HepG2 (cell line): ENCODE results near the gene AMN. TPM values are rescaled to one million over a fixed set of nuclear protein-coding genes. Genes with fewer than 3 reads are reported as not detected.

ENCODE experiments used
- ATAC-seq: fragments of 200-7000 bp; cut with Tn5 transposase; 3 replicates; pipeline ENCODE4 v1.9.1; 2020; ENCODE audit warnings: mild to moderate bottlenecking, moderate library complexity
- BruUV-seq: library from RNA; stranded (reverse); fragments of 400-500 nt; replicated peaks from 2 replicates; lab custom pipeline; 2021; lab: Mats Ljungman, UMichigan
- CTCF ChIA-PET: fragments of 300-600 bp; formaldehyde crosslinking; extraction: SDS; loops from one replicate; lab custom pipeline; 2021; ENCODE audit warnings: low total read pairs, inconsistent platforms, low intra/inter-chr PET ratio; lab: Yijun Ruan, JAX
- POLR2A ChIA-PET: fragments of 350-600 bp; sonication (Branson Sonifier 250); formaldehyde crosslinking; loops from one replicate; lab custom pipeline; 2020; ENCODE audit warnings: antibody characterized with exemption, inconsistent platforms; lab: Yijun Ruan, JAX
- DNase-seq: peaks from one replicate; pipeline ENCODE4 v3.0.0-alpha.2; 2015; ENCODE audit warnings: low spot score
- FAIRE-seq: peaks from 3 replicates; lab custom pipeline; 2011; peaks lifted over from hg19 to GRCh38; lab: Jason Lieb, UNC
- H2AFZ ChIP-seq: one replicate; pipeline ENCODE4 v1.6.1; 2011; ENCODE audit warnings: low read length, inconsistent platforms
- H3K27ac ChIP-seq: fragments of 300-600 bp; 3 replicates; pipeline ENCODE4 v1.8.0; 2011; ENCODE audit warnings: mixed run types, mild to moderate bottlenecking, mixed read lengths, low read length, inconsistent platforms; ENCODE audit not compliant: insufficient read depth; ENCODE audit errors: extremely low read length
- H3K27me3 ChIP-seq, 2 experiments: fragments of 200-600 bp in 1 of 2; 2 replicates in 1 of 2; 3 replicates in 1 of 2; pipeline versions ENCODE4 v1.6.0 to v1.8.0; 2011; ENCODE audit warnings: low read length in 2 of 2, mild to moderate bottlenecking in 2 of 2, moderate library complexity in 2 of 2, inconsistent platforms in 1 of 2; ENCODE audit not compliant: insufficient read depth in 2 of 2, control insufficient read depth in 1 of 2
- H3K36me3 ChIP-seq, 2 experiments: fragments of 200-600 bp in 1 of 2; replicated peaks in 1 of 2; 2 replicates in 1 of 2; 3 replicates in 1 of 2; pipeline versions ENCODE4 v1.5.1 to v1.8.0; 2011; ENCODE audit warnings: low read length in 2 of 2, inconsistent platforms in 1 of 2; ENCODE audit not compliant: insufficient read depth in 2 of 2, control insufficient read depth in 1 of 2
- H3K4me1 ChIP-seq: 2 replicates; pipeline ENCODE4 v1.5.1; 2012; ENCODE audit warnings: low read length, inconsistent platforms; ENCODE audit not compliant: insufficient read depth
- H3K4me2 ChIP-seq: 2 replicates; pipeline ENCODE4 v1.6.0; 2011; ENCODE audit warnings: low read depth, low read length, inconsistent platforms
- H3K4me3 ChIP-seq, 3 experiments: fragments of 200-600 bp in 1 of 3; sonication (generic), shearing (Covaris generic) in 1 of 3; replicated peaks in 1 of 3; 2 replicates each; pipeline ENCODE4 v1.5.1; 2011 to 2016; ENCODE audit warnings: low read length in 3 of 3, inconsistent platforms in 2 of 3, low read depth in 2 of 3, mild to moderate bottlenecking in 2 of 3, control low read depth in 1 of 3, mixed read lengths in 1 of 3; ENCODE audit not compliant: insufficient read depth in 1 of 3
- H3K79me2 ChIP-seq: one replicate; pipeline ENCODE4 v1.6.1; 2011; ENCODE audit warnings: low read length, inconsistent platforms; ENCODE audit not compliant: insufficient read depth
- H3K9ac ChIP-seq: 2 replicates; pipeline ENCODE4 v1.6.0; 2011; ENCODE audit warnings: mild to moderate bottlenecking, low read depth, low read length, inconsistent platforms; ENCODE audit not compliant: insufficient read depth
- H3K9me3 ChIP-seq: 2 replicates; pipeline ENCODE4 v1.5.1; 2012; ENCODE audit warnings: mild to moderate bottlenecking, low read length
- H4K20me1 ChIP-seq: 2 replicates; pipeline ENCODE4 v1.6.0; 2011; ENCODE audit warnings: inconsistent platforms, mild to moderate bottlenecking, low read length, moderate library complexity; ENCODE audit not compliant: insufficient read depth
- ARNT ChIP-seq: fragments of 450-650 bp; IDR thresholded peaks from 2 replicates; pipeline ENCODE4 v1.6.1; 2017
- CEBPG ChIP-seq: IDR thresholded peaks from 2 replicates; pipeline ENCODE4 v1.6.1; 2016
- GATAD1 ChIP-seq: IDR thresholded peaks from 2 replicates; pipeline ENCODE4 v1.6.1; 2016; ENCODE audit warnings: missing genetic modification reagents, missing compliant biosample characterization
- HOXD1 ChIP-seq: sonication (generic); formaldehyde crosslinking; IDR thresholded peaks from 2 replicates; pipeline ENCODE4 v1.5.0; 2020; ENCODE audit warnings: missing genetic modification reagents
- KDM3A ChIP-seq: IDR thresholded peaks from 2 replicates; pipeline ENCODE4 v1.6.1; 2018; ENCODE audit warnings: low read depth, missing compliant biosample characterization
- LCORL ChIP-seq, 2 experiments: fragments of 450-650 bp in 1 of 2; sonication (generic) in 1 of 2; formaldehyde crosslinking in 1 of 2; IDR thresholded peaks; 2 replicates each; pipeline versions ENCODE4 v1.5.0 to v1.6.1; 2017 to 2020; ENCODE audit warnings: antibody characterized with exemption in 1 of 2, missing genetic modification reagents in 1 of 2
- NR0B2 ChIP-seq: sonication (generic); formaldehyde crosslinking; IDR thresholded peaks from 2 replicates; pipeline ENCODE4 v1.4.0; 2020; ENCODE audit warnings: mild to moderate bottlenecking, missing genetic modification reagents
- PHF8 ChIP-seq: sonication (generic); formaldehyde crosslinking; IDR thresholded peaks from 2 replicates; pipeline ENCODE4 v1.5.0; 2020; ENCODE audit warnings: missing genetic modification reagents
- PPARG ChIP-seq: conservative IDR thresholded peaks from 2 replicates; pipeline ENCODE4 v1.6.1; 2016; ENCODE audit warnings: missing biosample characterization, missing genetic modification reagents
- RELA ChIP-seq: sonication (generic); formaldehyde crosslinking; IDR thresholded peaks from 2 replicates; pipeline ENCODE4 v1.4.0; 2020; ENCODE audit warnings: missing genetic modification reagents
- RERE ChIP-seq: IDR thresholded peaks from 2 replicates; pipeline ENCODE4 v1.6.1; 2016; ENCODE audit warnings: low read depth, missing genetic modification reagents, missing compliant biosample characterization
- RXRA ChIP-seq: sonication (generic); formaldehyde crosslinking; IDR thresholded peaks from 2 replicates; pipeline ENCODE4 v1.5.1; 2020; ENCODE audit warnings: missing genetic modification reagents
- ZBTB2 ChIP-seq: sonication (generic); formaldehyde crosslinking; IDR thresholded peaks from 2 replicates; pipeline ENCODE4 v1.8.0; 2022; ENCODE audit warnings: low read depth, missing genetic modification reagents
- ZFP36L1 ChIP-seq: sonication (generic); formaldehyde crosslinking; IDR thresholded peaks from 2 replicates; pipeline ENCODE4 v1.8.0; 2022; ENCODE audit warnings: mild to moderate bottlenecking, missing genetic modification reagents, moderate library complexity
- ZFP36L2 ChIP-seq: sonication (generic); formaldehyde crosslinking; IDR thresholded peaks from 2 replicates; pipeline ENCODE4 v1.4.0; 2020; ENCODE audit warnings: missing genetic modification reagents
- ZNF256 ChIP-seq: sonication (generic); formaldehyde crosslinking; conservative IDR thresholded peaks from 2 replicates; pipeline ENCODE4 v1.4.0; 2020; ENCODE audit warnings: missing genetic modification reagents
- ZNF616 ChIP-seq: sonication (generic); formaldehyde crosslinking; IDR thresholded peaks from 2 replicates; pipeline ENCODE4 v1.5.0; 2020; ENCODE audit warnings: low read depth, mild to moderate bottlenecking, missing genetic modification reagents
- ZNF841 ChIP-seq: sonication (generic); formaldehyde crosslinking; IDR thresholded peaks from 2 replicates; pipeline ENCODE4 v1.8.1; 2023; ENCODE audit warnings: missing genetic modification reagents, borderline replicate concordance
- ZNF891 ChIP-seq: sonication (generic); formaldehyde crosslinking; IDR thresholded peaks from 2 replicates; pipeline ENCODE4 v1.5.0; 2020; ENCODE audit warnings: mild to moderate bottlenecking, missing genetic modification reagents
- WGBS: methylation state at CpG from one replicate; pipeline ENCODE4 v1.1.6; 2017; ENCODE audit warnings: low lambda C conversion rate; 5-methylcytosine and 5-hydroxymethylcytosine counted together
- in situ Hi-C: cut with HindIII; loops from 2 replicates; pipeline ENCODE4 v1.10.0; 2017; ENCODE audit warnings: low pct_unique_long_range_greater_than_20kb; ENCODE audit not compliant: extremely low pct_ligation_motif_present
- intact Hi-C: fragments of 100-400 bp; cut with micrococcal nuclease; formaldehyde crosslinking; loops from one replicate; pipeline ENCODE4 v1.10.0; 2022; ENCODE audit not compliant: unreplicated experiment
- polyA plus RNA-seq, 8 experiments: library from polyadenylated mRNA; depleted of rRNA in 3 of 8; stranded (reverse) in 7 of 8; unstranded in 1 of 8; fragments of >200 nt; fragmentation: Illumina TruSeq in 4 of 8; extraction: Trizol in 4 of 8; gene quantifications; 2 replicates each; pipeline versions ENCODE4 v1.2.1 to v1.2.3, GENCODE V29; 2011 to 2016; ENCODE audit warnings: low read depth in 4 of 8, missing spikeins in 1 of 8, mixed read lengths in 1 of 8; ENCODE audit not compliant: insufficient read depth in 1 of 8
- total RNA-seq, 5 experiments: library from RNA; depleted of rRNA; stranded (reverse); fragments of >200 nt; fragmentation: Illumina TruSeq; extraction: Trizol; gene quantifications; 2 replicates each; pipeline ENCODE4 v1.2.3, GENCODE V29; 2016; ENCODE audit warnings: low read depth in 1 of 5

AMN gene
- total and polyA plus RNA-seq, 2 of the 13 experiments (the other 11 are each of a cell fraction or from before 2014, with no cell fraction given): 9.8 to 33.1 TPM

- no TSS peak for BruUV-seq
- intact Hi-C loops: loop anchor here (5.0 kb wide), 1 partner anchor 141 kb away; the partner anchor contains the start of gene TRAF3
- Histone ChIP-seq H3K9ac (no peak overlapping the region), H3K27ac (no peak overlapping the region), H2AFZ (no peak overlapping the region), H4K20me1 (no peaks in the 10 kb centered on the region), H3K4me2 (no peak overlapping the region), H3K27me3 (no peaks in the 10 kb centered on the region), H3K36me3 (no peaks in the 10 kb centered on the region), H3K4me1 (peaks cover 29% of the 10 kb centered on the region), H3K4me3 (no peak overlapping the region), H3K9me3 (0 out of 2 replicates have a peak, but pooled peaks cover 5% of the 10 kb centered on the region), H3K79me2 (no peaks in the 10 kb centered on the region)
- CTCF ChIA-PET: interaction anchor here (1.3 kb wide), 1 partner anchor 144 kb away, joined by 9 read pairs; no protein-coding TSS in a partner anchor
- POLR2A ChIA-PET: no interaction called here
- DNase-seq (no peak), FAIRE-seq (no peak), ATAC-seq (no peak)
- 47% methylated on average over 2 of the region's 2 CpGs for WGBS
- TF ChIP-seq RXRA (CRISPR knock-in tag) (no peak), ZFP36L2 (no peak), PHF8 (no peak), NR0B2 (CRISPR knock-in tag) (no peak), LCORL (IDR thresholded peaks at IDR 0.05) (no peak), LCORL (CRISPR knock-in tag; IDR thresholded peaks at IDR 0.05) (no peak), HOXD1 (CRISPR knock-in tag) (no peak), ZNF891 (CRISPR knock-in tag) (no peak), ZNF616 (no peak), RELA (CRISPR knock-in tag) (no peak), ZNF256 (CRISPR knock-in tag) (no peak), ZFP36L1 (CRISPR knock-in tag) (no peak), PPARG (CRISPR knock-in tag) (no peak), RERE (CRISPR knock-in tag) (no peak), GATAD1 (CRISPR knock-in tag) (no peak), ARNT (no peak), CEBPG (no peak), ZNF841 (CRISPR knock-in tag) (no peak), KDM3A (CRISPR knock-in tag) (no peak), ZBTB2 (CRISPR knock-in tag) (no peak)
- in situ Hi-C loops: loop anchor here (10.0 kb wide), 1 partner anchor 224 kb away; no protein-coding TSS in a partner anchor
These were observed 4.0 kb upstream of the AMN start for GRCh38 chr14:102918438-102918837.
